Neural cell (in vitro differentiated cells): Measurements from ENCODE around the gene GLYATL3.

Source experiments
- SMC3 ChIP-seq: fragments of 450-650 bp; conservative IDR thresholded peaks from 2 replicates; pipeline ENCODE4 v1.6.1; 2014; ENCODE audit warnings: antibody characterized with exemption, mild to moderate bottlenecking, moderate library complexity; ENCODE audit not compliant: poor library complexity
- TF ChIP-seq, protein P1 (sequence below): fragments of 450-650 bp; IDR thresholded peaks from 2 replicates; pipeline ENCODE4 v1.5.1; 2014; ENCODE audit warnings: antibody characterized with exemption, mild to moderate bottlenecking, moderate library complexity; ENCODE audit not compliant: poor library complexity, severe bottlenecking

DNA sequence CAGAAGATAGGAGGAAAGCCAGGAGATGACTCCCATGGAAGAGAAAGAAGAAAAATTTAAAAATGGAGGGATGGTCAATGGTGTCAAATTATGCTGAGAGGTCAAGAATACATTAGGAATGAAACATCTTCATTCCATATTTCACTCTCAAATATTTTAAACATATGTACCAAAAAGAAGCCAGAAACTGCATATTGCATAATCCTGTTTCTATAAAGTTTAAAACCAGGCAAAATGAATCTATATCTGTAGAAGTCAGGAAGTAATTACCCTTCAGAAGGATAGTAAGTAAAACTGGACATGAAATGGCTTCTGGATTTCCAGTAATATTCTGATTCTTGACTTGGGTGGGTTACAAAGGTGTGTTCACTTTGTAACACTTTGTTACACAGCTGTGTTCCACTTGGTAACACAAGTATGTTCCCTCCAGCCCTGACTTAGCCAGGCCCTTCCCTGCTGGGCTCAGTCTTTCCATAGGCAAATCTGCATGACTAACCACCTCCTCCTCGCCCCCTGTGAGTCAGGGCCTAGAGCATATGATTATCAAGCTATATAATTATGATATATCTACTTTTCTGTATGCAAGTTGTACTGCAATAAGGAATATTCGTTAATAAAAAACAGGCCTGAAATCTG lies 30.5 kb downstream of the GLYATL3 start:
- TF ChIP-seq, protein P1, sequence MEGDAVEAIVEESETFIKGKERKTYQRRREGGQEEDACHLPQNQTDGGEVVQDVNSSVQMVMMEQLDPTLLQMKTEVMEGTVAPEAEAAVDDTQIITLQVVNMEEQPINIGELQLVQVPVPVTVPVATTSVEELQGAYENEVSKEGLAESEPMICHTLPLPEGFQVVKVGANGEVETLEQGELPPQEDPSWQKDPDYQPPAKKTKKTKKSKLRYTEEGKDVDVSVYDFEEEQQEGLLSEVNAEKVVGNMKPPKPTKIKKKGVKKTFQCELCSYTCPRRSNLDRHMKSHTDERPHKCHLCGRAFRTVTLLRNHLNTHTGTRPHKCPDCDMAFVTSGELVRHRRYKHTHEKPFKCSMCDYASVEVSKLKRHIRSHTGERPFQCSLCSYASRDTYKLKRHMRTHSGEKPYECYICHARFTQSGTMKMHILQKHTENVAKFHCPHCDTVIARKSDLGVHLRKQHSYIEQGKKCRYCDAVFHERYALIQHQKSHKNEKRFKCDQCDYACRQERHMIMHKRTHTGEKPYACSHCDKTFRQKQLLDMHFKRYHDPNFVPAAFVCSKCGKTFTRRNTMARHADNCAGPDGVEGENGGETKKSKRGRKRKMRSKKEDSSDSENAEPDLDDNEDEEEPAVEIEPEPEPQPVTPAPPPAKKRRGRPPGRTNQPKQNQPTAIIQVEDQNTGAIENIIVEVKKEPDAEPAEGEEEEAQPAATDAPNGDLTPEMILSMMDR: no peak
- no peak for TF ChIP-seq SMC3
